BLaER1 (cell line): ENCODE results near the gene EMP1.

ENCODE experiments used
- H3K27ac ChIP-seq: shearing (Covaris generic); formaldehyde crosslinking; 2 replicates; pipeline ENCODE4 v1.8.1; 2022
- H3K27me3 ChIP-seq: shearing (Covaris generic); formaldehyde crosslinking; 2 replicates; pipeline ENCODE4 v1.8.1; 2022
- H3K36me3 ChIP-seq: shearing (Covaris generic); formaldehyde crosslinking; 2 replicates; pipeline ENCODE4 v1.8.1; 2022
- H3K4me1 ChIP-seq: shearing (Covaris generic); formaldehyde crosslinking; 2 replicates; pipeline ENCODE4 v1.8.1; 2022
- H3K4me2 ChIP-seq: shearing (Covaris generic); formaldehyde crosslinking; 2 replicates; pipeline ENCODE4 v1.8.1; 2022
- H3K4me3 ChIP-seq: shearing (Covaris generic); formaldehyde crosslinking; 2 replicates; pipeline ENCODE4 v1.8.1; 2022
- H3K9ac ChIP-seq: shearing (Covaris generic); formaldehyde crosslinking; 2 replicates; pipeline ENCODE4 v1.8.1; 2022
- H3K9me3 ChIP-seq: shearing (Covaris generic); formaldehyde crosslinking; 2 replicates; pipeline ENCODE4 v1.8.1; 2022
- H4K20me1 ChIP-seq: shearing (Covaris generic); formaldehyde crosslinking; 2 replicates; pipeline ENCODE4 v1.8.1; 2022
- Cebpa-rat ChIP-seq: shearing (Covaris generic); IDR thresholded peaks from 2 replicates; pipeline ENCODE4 v1.8.1; 2022

The EMP1 gene

GRCh38 chr12:13205809-13206559 lies 9.5 kb downstream of the EMP1 start:
- no peak for TF ChIP-seq Cebpa-rat
- Histone ChIP-seq H3K27ac (no peak overlapping the region), H3K9ac (no peak overlapping the region), H4K20me1 (no peaks in the 10 kb centered on the region), H3K4me2 (peak overlapping the region; percentile 46), H3K4me3 (no peak overlapping the region), H3K9me3 (no peaks in the 10 kb centered on the region), H3K36me3 (no peaks in the 10 kb centered on the region), H3K27me3 (no peaks in the 10 kb centered on the region), H3K4me1 (peaks cover 18% of the 10 kb centered on the region)

DNA sequence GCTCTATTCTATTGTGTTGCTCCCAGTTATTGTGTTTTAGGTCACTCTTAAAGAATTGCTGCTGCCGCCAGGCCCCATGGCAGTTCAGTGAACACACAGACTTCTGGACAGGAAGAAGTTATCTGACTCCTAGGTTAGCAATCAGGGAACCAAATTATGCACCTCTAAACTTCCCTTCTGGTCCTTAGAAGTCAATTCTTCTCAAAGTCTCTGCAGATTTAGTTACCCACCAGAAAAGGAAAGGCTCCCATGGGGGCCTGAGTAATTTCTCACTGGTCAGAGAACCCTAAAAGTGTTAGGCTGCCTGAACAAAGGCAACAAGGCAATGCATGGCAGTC lies 10.0 kb downstream of the EMP1 start:
- no peak overlapping the region for H3K27ac ChIP-seq

DNA sequence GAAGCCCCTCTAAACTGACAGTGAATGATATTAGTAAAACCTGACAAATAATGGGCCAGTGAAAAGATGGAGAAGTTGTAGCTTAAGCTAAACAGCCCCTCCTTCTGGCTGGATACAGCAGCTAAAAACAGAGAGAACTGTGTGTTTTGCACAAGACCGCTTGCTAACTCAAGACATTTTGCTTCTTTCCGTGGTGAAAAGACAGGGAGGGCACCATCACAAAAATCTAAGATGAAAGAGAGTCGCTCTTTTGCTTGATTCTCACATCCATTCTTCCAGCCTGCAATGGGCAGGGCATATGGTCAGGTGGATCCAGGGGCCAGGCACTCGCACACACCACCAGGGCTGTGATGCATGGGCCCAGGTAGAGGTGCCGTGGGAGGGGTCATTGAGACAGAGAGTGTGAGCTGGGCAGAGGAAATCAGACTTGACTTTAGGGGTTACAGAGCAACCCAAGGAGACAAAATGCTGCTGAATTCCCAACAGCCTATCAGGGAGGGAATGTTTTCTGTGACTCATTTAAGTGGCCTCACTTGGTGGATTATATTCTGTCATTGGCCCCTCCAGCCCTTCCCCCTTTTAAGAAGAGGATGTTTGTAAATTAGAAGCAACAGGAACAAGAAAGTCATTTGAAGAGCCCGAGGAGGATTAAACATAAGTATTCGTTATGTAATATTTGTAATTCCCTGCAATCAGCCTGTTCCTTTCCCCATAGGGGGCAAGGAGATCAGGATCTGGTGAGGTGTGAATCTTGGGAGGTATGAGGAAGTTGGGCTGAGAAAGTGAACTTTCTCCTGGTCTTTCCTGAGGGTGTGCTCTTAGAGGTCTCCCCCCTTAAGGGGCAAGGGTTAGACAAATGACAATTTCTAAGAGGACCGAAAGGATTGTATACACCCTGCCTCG lies 12.3 kb downstream of the EMP1 start:
- Histone ChIP-seq H4K20me1 (no peaks in the 10 kb centered on the region), H3K4me2 (no peak overlapping the region), H3K27ac (no peak overlapping the region), H3K27me3 (no peaks in the 10 kb centered on the region), H3K4me3 (no peak overlapping the region), H3K4me1 (peaks cover 20% of the 10 kb centered on the region), H3K9me3 (no peaks in the 10 kb centered on the region), H3K9ac (no peak overlapping the region), H3K36me3 (no peaks in the 10 kb centered on the region)
- no peak for TF ChIP-seq Cebpa-rat

More for the DNA sequence above, 10.0 kb downstream of the EMP1 start:
- Histone ChIP-seq H3K27me3 (no peaks in the 10 kb centered on the region), H3K9me3 (no peaks in the 10 kb centered on the region), H3K9ac (no peak overlapping the region), H4K20me1 (no peaks in the 10 kb centered on the region), H3K4me1 (peaks cover 15% of the 10 kb centered on the region), H3K4me3 (no peak overlapping the region), H3K4me2 (peak overlapping the region; percentile 46), H3K36me3 (no peaks in the 10 kb centered on the region)
- TF ChIP-seq Cebpa-rat = no peak

DNA sequence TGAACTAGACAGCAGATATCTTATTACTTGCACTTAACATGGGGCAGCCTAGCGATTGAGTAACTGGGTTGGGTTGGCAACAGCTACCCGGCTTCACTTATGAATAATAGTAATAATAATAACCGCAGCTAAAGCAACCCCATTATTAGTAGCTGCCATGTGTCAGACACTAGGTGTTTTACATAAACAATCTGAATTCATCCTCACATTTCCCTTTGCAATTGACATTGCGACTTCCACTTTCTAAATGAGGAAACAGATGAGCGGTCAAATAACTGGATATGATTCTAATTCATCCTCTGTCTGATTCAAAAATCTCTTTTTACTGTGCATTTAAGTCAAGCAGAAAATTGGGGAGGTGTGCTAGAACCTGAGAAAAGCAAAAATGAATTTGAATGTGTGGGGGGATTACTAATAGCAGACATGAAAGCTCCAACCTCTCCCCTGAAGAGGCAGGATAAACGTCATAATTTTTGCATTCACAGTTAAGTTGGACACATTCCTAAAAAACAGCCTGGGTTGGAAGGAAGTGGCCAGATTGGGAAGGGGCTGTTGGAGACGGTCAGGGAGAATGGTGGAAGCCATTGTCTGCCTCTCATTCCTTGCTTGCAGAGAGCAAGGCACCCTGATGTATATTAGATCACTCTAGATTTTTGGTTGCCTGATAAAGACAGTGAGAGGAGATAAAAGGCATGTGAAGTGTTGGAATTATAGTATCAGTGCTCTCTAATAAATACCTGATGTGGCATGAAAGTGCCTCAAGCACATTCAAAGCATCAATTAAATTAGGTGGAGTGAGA lies 13.1 kb downstream of the EMP1 start:
- no peak for TF ChIP-seq Cebpa-rat
- no peak overlapping the region for H3K9ac ChIP-seq
- no peaks in the 10 kb centered on the region for H3K27me3 ChIP-seq
- H3K36me3 ChIP-seq = no peaks in the 10 kb centered on the region
- H3K4me2 ChIP-seq = no peak overlapping the region
- no peak overlapping the region for H3K27ac ChIP-seq
- H3K9me3 ChIP-seq = no peaks in the 10 kb centered on the region
- peaks cover 20% of the 10 kb centered on the region for H3K4me1 ChIP-seq
- no peak overlapping the region for H3K4me3 ChIP-seq
- H4K20me1 ChIP-seq = no peaks in the 10 kb centered on the region

DNA sequence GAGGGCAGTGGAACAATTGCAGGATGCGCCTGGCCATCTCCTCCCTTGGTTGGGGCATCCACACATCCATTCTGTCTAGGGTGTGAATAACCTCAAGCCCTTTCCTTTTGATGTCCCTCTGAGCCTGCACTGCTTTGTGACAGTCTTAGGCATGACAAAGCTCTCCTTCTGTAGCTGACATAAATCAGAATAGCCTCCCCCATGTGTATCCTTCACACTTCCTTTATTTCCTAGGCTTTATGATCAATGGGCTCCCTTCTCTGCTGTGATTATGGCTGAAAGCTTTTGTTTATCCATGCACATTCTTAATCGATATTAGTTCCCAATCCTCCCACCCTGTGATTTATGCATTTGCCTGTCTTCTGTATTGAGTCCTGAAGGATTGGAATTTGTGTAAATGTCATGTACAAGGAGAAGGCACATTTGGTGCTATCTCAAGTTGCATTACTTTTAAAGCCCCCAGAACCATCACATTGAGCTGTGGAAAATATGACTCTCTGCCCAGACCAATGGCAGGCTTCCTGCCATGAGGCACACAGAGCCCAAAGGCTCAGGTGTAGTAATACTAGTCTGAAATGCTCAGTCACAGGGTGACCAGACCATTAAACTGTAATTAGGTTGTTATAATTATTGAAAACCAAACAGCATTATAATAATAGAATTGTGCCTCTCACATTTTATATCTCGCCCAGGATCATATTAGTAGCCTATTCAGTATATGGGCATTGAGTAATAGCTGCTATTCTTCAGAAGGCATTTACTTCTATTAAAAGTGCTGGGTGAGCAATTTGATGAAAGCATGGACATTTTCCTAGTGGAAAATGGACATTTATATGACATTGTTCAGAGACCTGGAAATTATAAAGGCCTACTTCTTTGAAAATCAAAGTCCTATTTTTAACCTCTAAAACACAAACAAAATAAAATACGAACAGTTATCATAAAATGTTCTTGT lies 14.0 kb downstream of the EMP1 start:
- Histone ChIP-seq H3K9me3 (no peaks in the 10 kb centered on the region), H3K4me3 (no peak overlapping the region), H3K4me2 (no peak overlapping the region), H3K4me1 (peaks cover 20% of the 10 kb centered on the region), H3K27me3 (no peaks in the 10 kb centered on the region), H3K27ac (no peak overlapping the region), H4K20me1 (no peaks in the 10 kb centered on the region), H3K9ac (no peak overlapping the region), H3K36me3 (no peaks in the 10 kb centered on the region)
- no peak for TF ChIP-seq Cebpa-rat

GRCh38 chr12:13211191-13211858 lies 14.8 kb downstream of the EMP1 start:
- no peaks in the 10 kb centered on the region for H4K20me1 ChIP-seq
- H3K4me3 ChIP-seq = no peak overlapping the region
- peaks cover 5% of the 10 kb centered on the region; the same call in 1 of the 2 replicates for H3K9me3 ChIP-seq
- H3K36me3 ChIP-seq = no peaks in the 10 kb centered on the region
- no peak overlapping the region for H3K27ac ChIP-seq
- peak overlapping the region; percentile 13; the same call in 1 of the 2 replicates for H3K4me2 ChIP-seq
- no peak overlapping the region for H3K9ac ChIP-seq
- H3K4me1 ChIP-seq = peaks cover 13% of the 10 kb centered on the region
- H3K27me3 ChIP-seq = no peaks in the 10 kb centered on the region
- TF ChIP-seq Cebpa-rat = no peak

DNA sequence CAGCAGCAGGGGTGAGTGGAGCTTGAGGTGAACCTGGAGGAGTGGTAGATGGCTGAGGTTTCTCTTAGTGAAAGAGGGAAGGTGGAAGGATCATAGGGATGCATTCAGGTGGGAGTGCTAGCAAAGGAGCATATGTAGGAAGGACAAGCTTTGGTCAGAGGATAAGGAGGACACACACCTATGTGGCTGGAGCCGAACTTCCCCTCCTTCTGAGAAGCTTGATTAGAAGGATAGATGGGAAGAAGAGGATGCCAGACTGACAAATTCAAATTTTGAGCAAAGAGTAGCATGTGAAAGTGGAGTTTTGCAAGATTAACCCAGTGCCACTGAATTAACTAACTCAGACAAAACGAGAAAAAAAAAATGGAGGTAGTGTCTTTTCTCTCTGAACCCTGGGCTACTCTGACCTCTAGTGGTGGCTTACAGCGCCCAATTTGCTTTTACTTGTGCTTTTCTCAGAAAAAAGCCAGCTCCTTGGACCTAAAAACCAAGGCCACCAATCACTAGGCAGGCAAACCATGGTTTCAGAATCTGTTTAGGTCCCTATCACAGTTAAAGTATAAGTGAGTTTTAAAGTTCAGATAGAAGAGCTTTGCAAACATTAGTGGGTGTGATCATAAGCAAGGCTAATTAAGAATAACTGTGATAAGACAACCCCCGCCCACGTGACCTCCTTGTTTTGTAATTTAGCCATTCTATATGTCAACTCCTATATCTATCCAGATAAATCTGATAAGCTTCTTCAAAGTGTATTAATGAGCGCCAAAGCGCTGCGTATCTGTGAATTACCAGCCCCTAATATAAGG lies 15.5 kb downstream of the EMP1 start:
- Histone ChIP-seq H3K9me3 (peaks cover 5% of the 10 kb centered on the region; the same call in 1 of the 2 replicates), H3K27ac (no peak overlapping the region), H3K4me2 (peak overlapping the region; percentile 13; the same call in 1 of the 2 replicates), H4K20me1 (no peaks in the 10 kb centered on the region), H3K4me3 (no peak overlapping the region), H3K27me3 (no peaks in the 10 kb centered on the region), H3K36me3 (no peaks in the 10 kb centered on the region), H3K9ac (no peak overlapping the region), H3K4me1 (peaks cover 5% of the 10 kb centered on the region; the same call in 1 of the 2 replicates)
- TF ChIP-seq Cebpa-rat = no peak

DNA sequence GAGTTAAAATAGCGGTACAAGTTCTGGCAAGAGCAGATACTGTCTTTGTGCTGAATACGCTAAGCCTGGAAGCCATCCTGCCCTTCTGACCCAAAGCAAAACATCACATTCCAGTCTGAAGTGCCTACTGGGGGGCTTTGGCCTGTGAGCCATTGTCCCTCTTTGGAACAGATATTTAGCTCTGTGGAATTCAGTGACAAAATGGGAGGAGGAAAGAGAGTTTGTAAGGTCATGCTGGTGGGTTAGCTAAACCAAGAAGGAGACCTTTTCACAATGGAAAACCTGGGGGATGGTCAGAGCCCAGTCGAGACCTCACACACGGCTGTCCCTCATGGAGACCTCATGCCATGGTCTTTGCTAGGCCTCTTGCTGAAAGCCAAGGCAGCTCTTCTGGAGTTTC lies 18.5 kb downstream of the EMP1 start:
- Histone ChIP-seq H3K27ac (no peak overlapping the region), H3K4me3 (no peak overlapping the region), H3K4me2 (no peak overlapping the region), H3K36me3 (no peaks in the 10 kb centered on the region), H4K20me1 (no peaks in the 10 kb centered on the region), H3K27me3 (no peaks in the 10 kb centered on the region), H3K9ac (no peak overlapping the region), H3K9me3 (peaks cover 16% of the 10 kb centered on the region), H3K4me1 (peaks cover 5% of the 10 kb centered on the region; the same call in 1 of the 2 replicates)
- TF ChIP-seq Cebpa-rat = no peak
